ENCODE results near the gene LIPA.

DNA sequence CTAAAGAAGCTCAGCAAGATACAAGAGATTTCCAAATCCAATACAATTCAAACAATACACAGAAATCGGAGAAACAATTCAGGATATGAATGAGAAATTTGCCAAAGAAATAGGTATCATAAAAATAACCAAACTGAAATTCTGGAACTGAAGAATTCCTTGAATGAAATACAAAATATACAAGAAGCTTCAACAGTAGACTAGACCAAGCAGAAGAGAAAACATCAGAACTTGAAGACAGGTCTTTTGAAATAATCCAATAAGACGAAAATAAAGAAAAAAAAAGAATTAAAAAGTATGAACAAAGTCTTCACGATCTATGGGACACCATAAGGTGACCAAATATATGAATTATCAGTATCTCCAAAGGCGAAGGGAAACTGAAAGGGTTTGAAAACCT, 47.5 kb upstream of the LIPA start:
- TF ChIP-seq, protein P1, sequence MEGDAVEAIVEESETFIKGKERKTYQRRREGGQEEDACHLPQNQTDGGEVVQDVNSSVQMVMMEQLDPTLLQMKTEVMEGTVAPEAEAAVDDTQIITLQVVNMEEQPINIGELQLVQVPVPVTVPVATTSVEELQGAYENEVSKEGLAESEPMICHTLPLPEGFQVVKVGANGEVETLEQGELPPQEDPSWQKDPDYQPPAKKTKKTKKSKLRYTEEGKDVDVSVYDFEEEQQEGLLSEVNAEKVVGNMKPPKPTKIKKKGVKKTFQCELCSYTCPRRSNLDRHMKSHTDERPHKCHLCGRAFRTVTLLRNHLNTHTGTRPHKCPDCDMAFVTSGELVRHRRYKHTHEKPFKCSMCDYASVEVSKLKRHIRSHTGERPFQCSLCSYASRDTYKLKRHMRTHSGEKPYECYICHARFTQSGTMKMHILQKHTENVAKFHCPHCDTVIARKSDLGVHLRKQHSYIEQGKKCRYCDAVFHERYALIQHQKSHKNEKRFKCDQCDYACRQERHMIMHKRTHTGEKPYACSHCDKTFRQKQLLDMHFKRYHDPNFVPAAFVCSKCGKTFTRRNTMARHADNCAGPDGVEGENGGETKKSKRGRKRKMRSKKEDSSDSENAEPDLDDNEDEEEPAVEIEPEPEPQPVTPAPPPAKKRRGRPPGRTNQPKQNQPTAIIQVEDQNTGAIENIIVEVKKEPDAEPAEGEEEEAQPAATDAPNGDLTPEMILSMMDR (IDR thresholded peaks at IDR 0.05), result no peak
- TF ChIP-seq POLR2A (IDR thresholded peaks at IDR 0.05), result no peak
